ENCODE measurements around the gene SERTAD4. TPM values are rescaled to one million over a fixed set of nuclear protein-coding genes. Genes with fewer than 3 reads are reported as not detected.
"Not testable (repeated sequence)": the region's sequence is repeated elsewhere in the genome, so short reads cannot be mapped to it uniquely, and the experiment has no call there.

Gene SERTAD4
- total RNA-seq = 1.5 and 3.2 TPM in 2 replicates

DNA sequence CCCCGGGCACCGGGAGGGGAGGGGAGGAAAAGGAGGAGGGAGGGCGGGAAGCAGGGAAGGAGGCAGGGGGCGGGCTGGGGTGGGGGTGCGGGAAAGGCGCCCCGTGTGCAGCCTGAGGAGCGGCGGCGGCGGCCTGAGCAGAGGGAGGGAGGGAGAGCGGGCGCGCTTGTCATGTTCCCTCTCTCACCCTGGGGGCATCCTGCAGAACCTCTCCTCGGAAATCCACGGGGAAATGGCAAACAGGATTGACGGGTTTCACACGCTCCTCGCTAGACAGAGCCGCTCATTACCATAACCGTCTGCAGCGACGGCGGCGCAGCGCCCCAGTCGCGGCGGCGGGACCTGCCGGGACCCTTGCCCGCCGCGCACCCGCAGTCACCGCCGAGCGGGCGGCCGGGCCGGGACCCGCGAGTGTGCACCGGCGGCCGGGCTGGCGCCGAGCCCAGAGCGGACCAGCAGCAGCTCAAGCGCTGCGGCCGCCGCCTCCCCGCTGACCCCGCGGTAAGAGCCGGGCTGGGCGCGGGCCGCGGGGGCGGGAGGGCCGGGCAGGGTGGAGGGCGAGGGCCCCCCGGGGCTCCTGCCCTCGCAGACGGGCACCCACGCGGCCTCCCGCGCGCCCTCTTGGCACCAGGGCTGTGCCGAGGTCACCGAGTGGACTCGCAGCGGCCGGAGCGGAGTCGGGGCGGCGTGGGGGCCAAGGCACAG, at the start of gene SERTAD4:
Gene SERTAD4, plus strand, starts transcription at position 286 of the 705 bp plus-strand sequence. CDS start 5,165 bp downstream, outside the sequence.
- no peak for DNase-seq (ENCODE audit: low read depth, low spot score)

- no peak for DNase-seq (ENCODE audit: low read depth, low spot score)
These were observed 47.5 kb upstream of the SERTAD4 start for GRCh38 chr1:210185063-210185462.

- not testable (repeated sequence) for DNase-seq (ENCODE audit: low read depth, low spot score)
These were observed 44.6 kb upstream of the SERTAD4 start for GRCh38 chr1:210187849-210188606.

- no peak for DNase-seq (ENCODE audit: low read depth, low spot score)
These were observed 43.2 kb upstream of the SERTAD4 start for GRCh38 chr1:210189426-210189825.

DNA sequence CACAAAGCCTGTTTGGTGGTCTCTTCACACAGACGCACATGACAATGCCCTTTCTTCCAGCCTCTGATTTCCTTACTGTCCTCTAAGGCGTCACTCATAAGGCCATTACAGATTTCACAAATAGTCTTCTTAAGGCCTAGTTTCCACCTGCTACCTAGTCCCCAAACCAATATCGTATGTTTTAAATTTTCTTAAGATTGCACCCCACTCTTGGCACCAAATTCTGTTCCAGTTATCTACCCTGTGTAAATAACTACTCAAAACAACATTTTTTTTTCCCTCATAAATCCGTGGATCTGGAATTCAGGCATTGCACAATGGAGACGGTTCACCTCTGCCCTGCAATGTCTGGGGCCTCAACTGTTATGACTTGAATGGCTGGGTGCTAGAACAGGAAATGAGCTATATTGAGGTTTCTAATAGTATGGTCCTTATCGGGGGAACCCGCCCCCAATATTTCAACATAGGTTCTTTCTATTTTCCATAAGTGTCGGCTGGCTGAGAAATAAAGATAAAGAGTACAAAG, 36.9 kb upstream of the SERTAD4 start:
- no peak for DNase-seq (ENCODE audit: low read depth, low spot score)

- DNase-seq (ENCODE audit: low read depth, low spot score) = not testable (repeated sequence)
These were observed 36.3 kb upstream of the SERTAD4 start for GRCh38 chr1:210196266-210196665.

DNA sequence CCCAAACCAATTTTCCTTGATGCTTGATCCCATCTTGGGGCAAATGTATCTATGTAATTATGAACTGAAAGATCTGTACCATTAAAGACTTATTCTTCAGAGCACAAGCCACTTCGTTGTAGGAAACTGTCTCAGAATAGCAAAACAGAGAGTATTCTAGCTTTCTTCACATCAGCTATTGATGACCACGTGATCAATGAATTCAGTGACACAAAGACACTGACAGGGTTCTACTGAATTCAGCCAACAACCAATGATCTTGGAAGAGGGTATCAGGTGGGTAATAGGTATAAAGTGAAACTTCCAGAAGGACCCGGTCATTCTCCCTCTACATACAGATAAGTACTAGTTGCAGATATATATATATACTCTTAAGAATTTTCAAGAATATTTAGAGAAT, 33.8 kb upstream of the SERTAD4 start:
- DNase-seq (ENCODE audit: low read depth, low spot score) = no peak

DNA sequence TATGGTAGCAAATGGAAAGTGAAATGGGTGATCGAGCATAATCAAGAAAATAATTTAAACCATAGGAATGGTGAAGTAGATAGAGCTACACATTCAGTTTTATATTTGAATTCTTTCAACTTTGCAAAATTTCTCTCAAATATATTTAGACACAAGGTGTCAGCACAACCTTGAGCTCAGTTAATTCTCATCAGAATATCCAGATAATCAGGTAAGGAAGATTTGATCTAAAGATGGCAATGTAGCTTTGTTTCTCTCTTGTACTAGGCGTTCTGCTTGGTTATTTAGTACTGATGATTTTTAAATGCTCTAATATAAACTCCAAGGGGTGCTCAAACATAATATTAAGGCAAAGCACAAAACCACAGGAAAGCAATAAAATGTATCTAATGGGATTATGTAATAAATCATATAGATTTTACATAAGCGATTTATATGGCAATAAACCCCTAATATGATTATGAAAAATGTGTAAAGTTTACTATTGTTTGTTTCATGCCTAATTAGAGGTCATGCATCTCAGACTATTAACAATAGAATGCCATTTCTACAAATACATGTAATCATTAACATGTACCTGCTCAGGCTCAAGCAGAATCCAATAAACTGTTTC, 32.4 kb upstream of the SERTAD4 start:
- no peak for DNase-seq (ENCODE audit: low read depth, low spot score)

DNA sequence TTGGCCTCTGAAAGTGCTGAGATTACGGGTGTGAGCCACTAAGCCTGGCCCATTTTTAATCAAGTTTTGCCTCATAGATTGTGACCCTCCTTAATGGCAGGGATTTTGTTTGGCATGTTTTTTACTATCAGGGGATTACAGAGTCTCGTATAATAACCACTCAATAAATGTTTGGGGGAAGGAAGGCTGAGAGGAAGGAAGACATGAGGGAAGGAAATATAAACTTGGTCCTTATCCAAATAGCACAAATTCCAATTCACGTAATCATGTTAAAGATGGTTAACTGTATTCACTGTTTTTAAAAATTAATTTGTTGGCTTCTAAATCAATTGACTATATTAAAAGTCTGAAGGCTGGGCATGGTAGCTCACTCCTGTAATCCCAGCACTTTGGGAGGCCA, 30.9 kb upstream of the SERTAD4 start:
- DNase-seq (ENCODE audit: low read depth, low spot score) = no peak

DNA sequence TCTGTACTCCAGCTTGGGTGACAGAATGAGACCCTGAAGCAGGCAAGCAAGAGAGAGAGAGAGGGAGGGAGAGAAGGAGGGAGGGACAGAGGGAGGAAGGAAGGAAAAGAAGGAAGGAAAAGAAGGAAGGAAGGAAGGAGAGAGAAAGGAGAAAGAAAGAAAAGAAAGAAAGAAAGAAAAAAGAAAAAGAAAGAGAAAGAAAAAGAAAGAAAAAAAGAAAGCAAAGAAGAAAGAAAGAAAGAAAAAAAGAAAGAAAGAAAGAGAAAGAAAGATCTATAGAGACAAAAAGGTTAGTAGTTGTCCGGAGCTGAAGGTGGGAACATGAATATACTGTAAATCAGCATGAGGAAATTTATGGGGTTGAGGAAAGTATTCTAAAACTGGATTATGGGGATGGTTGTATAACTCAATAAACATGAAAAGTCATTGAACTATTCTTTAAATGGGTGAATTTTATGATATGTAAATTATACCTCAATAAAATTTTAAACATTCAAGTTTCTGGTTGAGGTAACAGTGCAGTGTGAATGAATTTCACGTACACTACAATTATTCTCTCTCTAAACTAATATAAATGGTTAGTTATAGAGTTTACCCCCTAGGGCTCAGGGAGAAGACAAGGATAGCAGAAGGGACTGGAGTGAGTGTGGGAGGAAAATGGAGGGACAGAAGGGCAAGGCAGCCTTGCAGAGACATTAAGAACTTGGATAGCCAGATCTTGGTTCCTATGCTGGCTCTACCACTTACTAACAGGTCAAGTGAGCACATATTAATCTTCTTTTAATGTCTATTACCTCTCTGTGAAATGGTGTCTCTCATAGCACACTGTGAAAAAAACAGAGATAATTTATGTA, 24.8 kb upstream of the SERTAD4 start:
- DNase-seq (ENCODE audit: low read depth, low spot score) = no peak

GRCh38 chr1:210213335-210213734, 19.3 kb upstream of the SERTAD4 start:
- no peak for DNase-seq (ENCODE audit: low read depth, low spot score)

GRCh38 chr1:210214573-210215409, 17.8 kb upstream of the SERTAD4 start:
- no peak for DNase-seq (ENCODE audit: low read depth, low spot score)

GRCh38 chr1:210217482-210217881, 15.1 kb upstream of the SERTAD4 start:
- no peak for DNase-seq (ENCODE audit: low read depth, low spot score)

GRCh38 chr1:210218047-210218446, 14.5 kb upstream of the SERTAD4 start:
- no peak for DNase-seq (ENCODE audit: low read depth, low spot score)

- no peak for DNase-seq (ENCODE audit: low read depth, low spot score)
These were observed 10.1 kb upstream of the SERTAD4 start for GRCh38 chr1:210222340-210223006.

DNA sequence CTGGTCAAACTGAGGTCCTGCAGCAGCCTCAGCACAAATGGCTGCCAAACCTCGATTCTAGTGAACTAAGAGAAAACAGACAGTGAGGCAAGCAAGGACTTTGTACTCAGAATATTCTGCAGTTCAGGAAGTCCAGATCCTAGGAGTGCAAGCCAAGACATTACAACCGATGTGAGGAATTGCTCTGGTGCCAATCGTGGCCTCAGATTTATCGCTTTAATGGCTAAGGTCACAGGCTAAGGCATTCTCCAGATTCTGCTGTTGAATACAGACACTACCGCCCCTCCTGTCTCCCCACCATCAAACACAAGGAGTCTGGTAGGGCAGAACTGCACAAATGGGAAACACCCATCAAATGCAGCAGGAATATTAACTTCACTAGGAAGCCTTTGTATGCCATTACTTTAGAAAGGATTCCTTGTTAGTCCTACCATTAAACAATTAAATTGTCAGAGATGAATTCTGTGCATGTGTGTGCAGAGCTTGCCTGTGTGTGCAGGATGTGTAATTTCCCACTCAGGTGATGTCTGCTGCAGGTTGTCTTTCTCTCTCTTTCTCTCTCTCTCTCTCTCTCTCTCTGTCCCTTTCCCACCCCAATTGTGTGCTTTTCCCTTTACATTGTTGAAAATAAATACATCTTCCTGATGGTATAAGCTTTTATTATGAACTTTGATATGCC, 9.2 kb upstream of the SERTAD4 start:
- no peak for DNase-seq (ENCODE audit: low read depth, low spot score)

GRCh38 chr1:210228158-210228557, 4.4 kb upstream of the SERTAD4 start:
- DNase-seq (ENCODE audit: low read depth, low spot score) = no peak

DNA sequence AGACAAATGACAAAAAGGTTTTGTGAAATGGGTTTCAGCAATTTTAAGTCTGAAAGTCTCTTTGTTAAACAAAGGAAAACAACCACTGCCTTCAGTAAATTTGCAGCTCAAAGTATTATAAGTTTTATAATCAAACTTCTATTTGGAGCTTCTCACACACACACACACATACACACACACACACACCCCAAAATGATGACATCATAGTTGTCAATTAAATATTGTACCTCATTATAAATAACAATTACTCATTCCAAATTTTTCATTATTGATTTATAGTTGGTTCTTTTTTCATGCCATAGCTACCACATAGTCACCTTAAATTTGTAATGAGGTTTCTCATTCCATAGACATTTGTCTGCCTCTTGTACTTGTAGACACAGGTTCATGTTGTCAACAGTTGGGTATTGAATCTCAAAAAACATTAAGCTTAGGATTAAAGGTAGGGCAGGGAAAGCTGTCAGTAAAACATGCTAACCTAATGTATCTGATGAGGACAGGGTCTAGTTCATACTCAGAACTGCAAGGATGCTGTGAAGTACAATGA, 2.4 kb upstream of the SERTAD4 start:
- DNase-seq (ENCODE audit: low read depth, low spot score) = no peak

All from pulmonary artery endothelial cell (primary cell).